Ramos (cell line): ENCODE results near the gene DCDC2.
"Not testable (repeated sequence)": the region's sequence is repeated elsewhere in the genome, so short reads cannot be mapped to it uniquely, and the experiment has no call there.

ENCODE experiments used
- in situ Hi-C: fragments of 300-500 bp; cut with MboI; formaldehyde crosslinking; loops from one replicate; pipeline ENCODE4 v1.14.3; 2022; ENCODE audit warnings: low sequenced_read_pairs; ENCODE audit not compliant: unreplicated experiment

Gene DCDC2

GRCh38 chr6:24329022-24329421 is 28.8 kb downstream of the DCDC2 start:
- in situ Hi-C loops, result no loop called here

GRCh38 chr6:24327756-24328155 is 30.1 kb downstream of the DCDC2 start:
- in situ Hi-C loops, result no loop called here

GRCh38 chr6:24325978-24326377 is 31.9 kb downstream of the DCDC2 start:
- in situ Hi-C loops, result no loop called here

- in situ Hi-C loops, result no loop called here
Observed at GRCh38 chr6:24324617-24325016, 33.2 kb downstream of the DCDC2 start.

GRCh38 chr6:24323632-24324337 is 34.1 kb downstream of the DCDC2 start:
- in situ Hi-C loops, result no loop called here

GRCh38 chr6:24322924-24323323 is 34.9 kb downstream of the DCDC2 start:
- in situ Hi-C loops, result no loop called here

GRCh38 chr6:24322446-24322845 is 35.4 kb downstream of the DCDC2 start:
- in situ Hi-C loops, result not testable (repeated sequence)

- in situ Hi-C loops, result no loop called here
Observed at GRCh38 chr6:24321538-24322162, 36.2 kb downstream of the DCDC2 start.

- in situ Hi-C loops, result no loop called here
Observed at GRCh38 chr6:24313251-24314141, 44.4 kb downstream of the DCDC2 start.

GRCh38 chr6:24311775-24312174 is 46.1 kb downstream of the DCDC2 start:
- in situ Hi-C loops, result not testable (repeated sequence)

- in situ Hi-C loops, result no loop called here
Observed at GRCh38 chr6:24307881-24308280, 50.0 kb downstream of the DCDC2 start.

GRCh38 chr6:24306936-24307335 is 50.9 kb downstream of the DCDC2 start:
- in situ Hi-C loops, result no loop called here

- in situ Hi-C loops, result no loop called here
Observed at GRCh38 chr6:24306038-24306437, 51.8 kb downstream of the DCDC2 start.

- in situ Hi-C loops, result no loop called here
Observed at GRCh38 chr6:24296944-24297343, 60.9 kb downstream of the DCDC2 start.

GRCh38 chr6:24293852-24294251 is 64.0 kb downstream of the DCDC2 start:
- in situ Hi-C loops, result not testable (repeated sequence)

GRCh38 chr6:24287239-24287638 is 70.6 kb downstream of the DCDC2 start:
- in situ Hi-C loops, result loop anchor here (10.0 kb wide), 1 partner anchor 408 kb away; no protein-coding TSS in a partner anchor

- in situ Hi-C loops, result loop anchor here (10.0 kb wide), 1 partner anchor 411 kb away; no protein-coding TSS in a partner anchor
Observed at GRCh38 chr6:24284006-24284405, 73.9 kb downstream of the DCDC2 start.

- in situ Hi-C loops, result loop anchor here (10.0 kb wide), 1 partner anchor 411 kb away; no protein-coding TSS in a partner anchor
Observed at GRCh38 chr6:24283043-24283985, 74.5 kb downstream of the DCDC2 start.

GRCh38 chr6:24274441-24275083 is 83.3 kb downstream of the DCDC2 start:
- in situ Hi-C loops, result no loop called here
